ENCODE data around the gene SLC5A5. TPM values are rescaled to one million over a fixed set of nuclear protein-coding genes. Genes with fewer than 3 reads are reported as not detected.

The SLC5A5 gene
- total RNA-seq, 2 experiments from 2014 or later = 1.5 to 1.8 TPM

DNA sequence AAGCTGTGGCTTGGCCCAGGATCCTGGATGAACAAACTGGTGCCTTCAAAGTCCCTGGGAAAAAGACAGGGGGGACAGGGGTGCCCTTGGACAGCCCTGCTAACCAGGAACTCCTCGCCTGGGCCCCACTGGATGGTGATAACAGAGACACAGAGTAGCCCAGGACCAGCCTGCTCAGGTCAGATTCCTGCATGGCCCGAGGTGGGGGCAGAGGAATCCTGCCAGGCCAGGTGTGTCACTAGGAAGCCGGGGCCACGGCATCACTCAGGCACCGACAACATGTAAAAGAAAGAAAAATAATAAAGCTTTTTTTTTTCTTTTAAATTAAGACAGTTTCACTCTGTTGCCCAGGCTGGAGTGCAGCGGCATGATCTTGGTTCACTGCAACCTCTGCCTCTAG, 17.7 kb upstream of the SLC5A5 start:
- peaks cover 34% of the 10 kb centered on the region for H3K4me1 Mint-ChIP-seq (ENCODE audit: low read depth)
- no peaks in the 10 kb centered on the region for H3K9me3 Mint-ChIP-seq (ENCODE audit: insufficient read depth)
- H3K27ac Mint-ChIP-seq = no peak overlapping the region
- peaks cover 5% of the 10 kb centered on the region for H3K36me3 Mint-ChIP-seq (ENCODE audit: low read depth)
- ATAC-seq (no peak), DNase-seq (no peak)
- ChIA-PET CTCF (interaction anchor here (0.7 to 2.8 kb wide), 9 partner anchors 49 to 358 kb away, joined by 3 to 23 read pairs (median 4); partner anchors contain the start of genes CCDC124 and PGLS), POLR2A (no interaction called here)
- peaks cover 2% of the 10 kb centered on the region for H3K27me3 Mint-ChIP-seq (ENCODE audit: low read depth)
- H3K4me3 Mint-ChIP-seq = no peak overlapping the region

GRCh38 chr19:17855280-17856152, 16.2 kb upstream of the SLC5A5 start:
- peaks cover 14% of the 10 kb centered on the region for H3K36me3 Mint-ChIP-seq (ENCODE audit: low read depth)
- ATAC-seq (peak; percentile 24), DNase-seq (peak; percentile 93)
- H3K4me1 Mint-ChIP-seq (ENCODE audit: low read depth) = peaks cover 22% of the 10 kb centered on the region
- no peak overlapping the region for H3K4me3 Mint-ChIP-seq
- H3K27me3 Mint-ChIP-seq (ENCODE audit: low read depth) = peaks cover 2% of the 10 kb centered on the region
- H3K27ac Mint-ChIP-seq = peak overlapping the region; percentile 52
- CTCF ChIA-PET = interaction anchor here (0.5 to 2.8 kb wide), 17 partner anchors 9 to 391 kb away, joined by 3 to 23 read pairs (median 5); partner anchors contain the start of genes CCDC124 and JAK3
- POLR2A ChIA-PET = interaction anchor here (1.0 to 1.5 kb wide), 2 partner anchors 31 to 104 kb away, joined by 3 read pairs; partner anchors contain the start of gene FCHO1
- no peaks in the 10 kb centered on the region for H3K9me3 Mint-ChIP-seq (ENCODE audit: insufficient read depth)

- ATAC-seq (peak; percentile 97), DNase-seq (peak; percentile 100)
- no peaks in the 10 kb centered on the region for H3K9me3 Mint-ChIP-seq (ENCODE audit: insufficient read depth)
- peaks cover 2% of the 10 kb centered on the region for H3K27me3 Mint-ChIP-seq (ENCODE audit: low read depth)
- ChIA-PET POLR2A (interaction anchor here (0.6 to 3.7 kb wide), 13 partner anchors 11 to 343 kb away, joined by 3 to 69 read pairs (median 3); partner anchors contain the start of genes CCDC124, FCHO1, JAK3 and SLC5A5), CTCF (interaction anchor here (0.5 to 9.8 kb wide), 57 partner anchors 8 to 419 kb away, joined by 3 to 289 read pairs (median 4); partner anchors contain the start of genes B3GNT3, CCDC124, FCHO1 and IL12RB1)
- peaks cover 33% of the 10 kb centered on the region for H3K4me1 Mint-ChIP-seq (ENCODE audit: low read depth)
- H3K4me3 Mint-ChIP-seq = peak within 1 kb of the TSS; percentile 91
- H3K36me3 Mint-ChIP-seq (ENCODE audit: low read depth) = peaks cover 42% of the 10 kb centered on the region
- peak within 1 kb of the TSS; percentile 96 for H3K27ac Mint-ChIP-seq
These were observed 12.0 kb upstream of the SLC5A5 start, which contains the start of gene RPL18A for GRCh38 chr19:17859533-17860330. TSS of gene RPL18A (plus strand) at chr19:17859910. CDS start at chr19:17859957, 47 bp downstream.

- CTCF ChIA-PET = interaction anchor here (1.0 to 9.8 kb wide), 11 partner anchors 10 to 239 kb away, joined by 4 to 289 read pairs (median 10); partner anchors contain the start of genes CCDC124, FCHO1 and SLC5A5
- H3K4me1 Mint-ChIP-seq (ENCODE audit: low read depth) = peaks cover 30% of the 10 kb centered on the region
- no peaks in the 10 kb centered on the region for H3K9me3 Mint-ChIP-seq (ENCODE audit: insufficient read depth)
- H3K27me3 Mint-ChIP-seq (ENCODE audit: low read depth) = peaks cover 2% of the 10 kb centered on the region
- no peak for DNase-seq
- no peak for ATAC-seq
- POLR2A ChIA-PET = interaction anchor here (1.0 to 3.7 kb wide), 6 partner anchors 11 to 109 kb away, joined by 3 to 69 read pairs (median 14); partner anchors contain the start of genes CCDC124, FCHO1, JAK3 and SLC5A5
- H3K36me3 Mint-ChIP-seq (ENCODE audit: low read depth) = peaks cover 49% of the 10 kb centered on the region
- H3K4me3 Mint-ChIP-seq = peak overlapping the region; percentile 91
- H3K27ac Mint-ChIP-seq = peak overlapping the region; percentile 96
These were observed 11.3 kb upstream of the SLC5A5 start for GRCh38 chr19:17860331-17860992.

DNA sequence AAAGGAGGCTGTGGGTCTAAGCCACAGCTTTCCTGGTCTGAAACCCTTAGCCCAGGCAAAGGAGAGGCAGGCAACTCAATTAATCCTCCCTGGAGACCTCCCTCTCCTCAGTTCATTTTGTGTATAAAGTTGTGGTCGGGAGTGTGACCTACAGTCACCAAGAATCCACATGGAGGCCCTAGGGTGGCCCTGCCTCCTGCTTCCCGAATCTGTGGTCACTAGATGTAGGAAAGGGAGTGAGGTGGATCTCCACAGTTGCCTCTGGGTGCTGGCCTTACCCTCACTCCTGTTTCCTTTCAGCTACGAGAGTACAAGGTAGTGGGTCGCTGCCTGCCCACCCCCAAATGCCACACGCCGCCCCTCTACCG, 10.8 kb upstream of the SLC5A5 start:
- Mint-ChIP-seq H3K36me3 (ENCODE audit: low read depth) (peaks cover 52% of the 10 kb centered on the region), H3K27ac (peak overlapping the region; percentile 96), H3K9me3 (ENCODE audit: insufficient read depth) (no peaks in the 10 kb centered on the region), H3K27me3 (ENCODE audit: low read depth) (no peaks in the 10 kb centered on the region), H3K4me1 (ENCODE audit: low read depth) (peaks cover 27% of the 10 kb centered on the region), H3K4me3 (peak overlapping the region; percentile 91)
- ChIA-PET CTCF (interaction anchor here (1.1 to 9.8 kb wide), 5 partner anchors 10 to 135 kb away, joined by 3 to 289 read pairs (median 27); partner anchors contain the start of genes CCDC124 and SLC5A5), POLR2A (interaction anchor here (0.6 to 3.7 kb wide), 4 partner anchors 10 to 78 kb away, joined by 4 to 69 read pairs (median 28); partner anchors contain the start of genes CCDC124, JAK3 and SLC5A5)
- ATAC-seq (no peak), DNase-seq (no peak)

DNA sequence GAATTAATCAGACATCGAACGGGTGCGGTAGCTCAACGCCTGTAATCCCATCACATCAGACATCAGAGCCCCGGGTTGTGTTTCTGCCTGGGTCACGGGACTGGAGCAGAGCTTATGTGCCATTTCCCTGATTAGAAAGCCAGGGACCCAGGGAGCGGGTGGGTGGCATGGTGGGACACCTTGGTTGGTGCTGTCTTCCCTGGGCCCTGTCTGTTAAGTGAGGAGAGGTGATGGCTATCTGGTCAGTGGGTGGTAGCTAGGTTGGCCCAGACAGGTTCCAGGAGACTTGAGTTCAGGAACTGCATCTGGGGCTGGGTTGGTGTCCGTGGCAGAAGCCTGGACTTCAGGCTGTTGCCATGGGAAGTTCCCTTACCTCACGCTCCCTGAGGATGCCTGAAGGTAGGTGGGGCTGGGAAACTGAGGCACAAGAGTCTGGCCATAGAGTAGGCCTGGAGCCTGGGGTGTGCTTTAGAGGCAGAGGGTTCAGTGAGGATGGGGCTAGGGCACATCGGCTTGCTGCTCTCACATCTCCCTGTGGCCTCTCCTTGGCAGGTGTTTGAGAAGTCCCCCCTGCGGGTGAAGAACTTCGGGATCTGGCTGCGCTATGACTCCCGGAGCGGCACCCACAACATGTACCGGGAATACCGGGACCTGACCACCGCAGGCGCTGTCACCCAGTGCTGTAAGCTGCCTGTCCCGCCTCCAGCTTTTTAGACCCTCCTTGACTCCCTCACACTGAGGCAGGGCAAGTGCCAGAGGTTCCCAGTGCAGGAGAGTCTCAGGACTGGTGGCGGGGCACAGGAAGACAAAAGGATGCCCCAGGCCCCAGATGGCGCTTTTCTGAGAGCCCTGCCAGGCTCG, 10.0 kb upstream of the SLC5A5 start:
- Mint-ChIP-seq H3K9me3 (ENCODE audit: insufficient read depth) (no peaks in the 10 kb centered on the region), H3K27me3 (ENCODE audit: low read depth) (no peaks in the 10 kb centered on the region), H3K27ac (peak overlapping the region; percentile 96), H3K4me1 (ENCODE audit: low read depth) (peaks cover 27% of the 10 kb centered on the region), H3K4me3 (peak overlapping the region; percentile 91), H3K36me3 (ENCODE audit: low read depth) (peaks cover 52% of the 10 kb centered on the region)
- DNase-seq (no peak), ATAC-seq (no peak)
- ChIA-PET POLR2A (interaction anchor here (0.6 to 3.7 kb wide), 4 partner anchors 9 to 77 kb away, joined by 3 to 69 read pairs (median 14); partner anchors contain the start of genes CCDC124 and SLC5A5), CTCF (interaction anchor here (1.1 to 9.8 kb wide), 3 partner anchors 9 to 87 kb away, joined by 3 to 289 read pairs (median 54); partner anchors contain the start of genes CCDC124 and SLC5A5)

DNA sequence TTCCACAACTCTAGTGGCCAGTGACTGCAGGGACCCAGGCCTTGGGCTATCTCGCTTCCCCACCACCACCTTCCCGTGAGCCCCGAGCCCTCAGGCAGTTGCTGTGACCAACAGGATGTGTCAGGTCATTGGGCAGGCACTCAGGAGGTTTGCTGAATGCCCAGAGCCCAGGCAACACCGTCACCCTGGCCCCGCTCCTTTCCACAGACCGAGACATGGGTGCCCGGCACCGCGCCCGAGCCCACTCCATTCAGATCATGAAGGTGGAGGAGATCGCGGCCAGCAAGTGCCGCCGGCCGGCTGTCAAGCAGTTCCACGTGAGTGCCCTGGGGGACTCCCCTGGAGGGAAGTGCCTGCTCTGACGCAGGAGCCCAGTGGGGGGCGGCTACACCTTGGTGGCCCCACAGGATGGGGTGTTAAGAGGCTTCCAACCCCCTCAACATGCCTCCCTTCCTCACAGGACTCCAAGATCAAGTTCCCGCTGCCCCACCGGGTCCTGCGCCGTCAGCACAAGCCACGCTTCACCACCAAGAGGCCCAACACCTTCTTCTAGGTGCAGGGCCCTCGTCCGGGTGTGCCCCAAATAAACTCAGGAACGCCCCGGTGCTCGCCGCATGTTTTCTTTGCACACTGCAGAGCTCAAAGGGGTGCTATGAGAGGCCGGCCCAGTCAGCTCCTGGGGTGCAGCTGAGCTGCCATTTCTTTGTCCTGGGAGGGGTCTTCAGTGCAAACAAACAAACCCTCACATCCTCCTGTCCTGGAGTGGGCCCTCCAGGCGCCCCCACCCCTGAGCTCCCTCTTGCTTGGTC, 8.8 kb upstream of the SLC5A5 start:
- ChIA-PET CTCF (interaction anchor here (9.8 kb wide), 1 partner anchor 69 kb away, joined by 289 read pairs; the partner anchor contains the start of gene CCDC124), POLR2A (interaction anchor here (1.0 to 1.6 kb wide), 3 partner anchors 9 to 69 kb away, joined by 3 to 10 read pairs (median 6); partner anchors contain the start of gene SLC5A5)
- DNase-seq (no peak), ATAC-seq (no peak)
- Mint-ChIP-seq H3K9me3 (ENCODE audit: insufficient read depth) (no peaks in the 10 kb centered on the region), H3K27me3 (ENCODE audit: low read depth) (no peaks in the 10 kb centered on the region), H3K27ac (peak overlapping the region; percentile 55), H3K36me3 (ENCODE audit: low read depth) (peaks cover 52% of the 10 kb centered on the region), H3K4me1 (ENCODE audit: low read depth) (peaks cover 27% of the 10 kb centered on the region), H3K4me3 (no peak overlapping the region)

DNA sequence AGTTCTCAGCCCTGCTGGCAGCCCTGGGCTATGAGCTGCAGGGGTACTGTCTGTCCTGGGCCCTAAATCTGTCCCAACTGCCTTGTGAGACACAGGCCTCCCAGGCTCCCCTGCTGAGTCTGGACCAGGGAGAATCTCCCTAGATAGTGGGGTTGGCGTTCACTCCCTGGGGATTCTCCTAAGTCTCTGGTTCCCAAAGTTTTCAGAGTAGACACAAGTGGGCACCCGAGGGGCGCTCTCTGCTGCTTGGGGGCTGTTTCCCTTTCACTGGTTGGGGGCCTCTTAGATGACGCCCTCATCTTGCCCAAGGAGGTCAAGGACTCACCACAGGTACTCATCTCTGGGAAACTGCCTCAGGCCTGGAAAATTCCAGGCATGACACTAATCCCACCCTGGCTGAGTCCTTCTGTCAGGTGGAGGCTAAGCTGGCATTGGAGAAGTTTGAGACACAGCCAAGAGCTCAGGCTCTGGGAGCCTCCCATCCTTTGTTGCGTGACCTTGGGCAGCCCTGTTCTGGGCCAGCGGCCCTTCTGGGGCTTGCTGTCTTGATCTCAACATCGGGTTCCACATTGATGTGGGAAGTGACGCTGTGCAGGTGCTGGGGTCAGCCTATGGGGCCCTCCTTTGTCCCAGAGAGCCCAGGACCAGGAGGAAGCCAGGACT, 8.1 kb upstream of the SLC5A5 start:
- POLR2A ChIA-PET = interaction anchor here (1.0 to 1.6 kb wide), 3 partner anchors 9 to 69 kb away, joined by 3 to 10 read pairs (median 6); partner anchors contain the start of gene SLC5A5
- no peak for ATAC-seq
- CTCF ChIA-PET = interaction anchor here (9.8 kb wide), 1 partner anchor 69 kb away, joined by 289 read pairs; the partner anchor contains the start of gene CCDC124
- H3K4me1 Mint-ChIP-seq (ENCODE audit: low read depth) = peaks cover 27% of the 10 kb centered on the region
- peak overlapping the region; percentile 57 for H3K27ac Mint-ChIP-seq
- no peaks in the 10 kb centered on the region for H3K27me3 Mint-ChIP-seq (ENCODE audit: low read depth)
- no peak overlapping the region for H3K4me3 Mint-ChIP-seq
- no peaks in the 10 kb centered on the region for H3K9me3 Mint-ChIP-seq (ENCODE audit: insufficient read depth)
- no peak for DNase-seq
- H3K36me3 Mint-ChIP-seq (ENCODE audit: low read depth) = peaks cover 52% of the 10 kb centered on the region
